IMR-90 (cell line): ENCODE data around the gene TMCC3. TPM values are rescaled to one million over a fixed set of nuclear protein-coding genes. Genes with fewer than 3 reads are reported as not detected.

Source experiments
- ATAC-seq: fragments of 200-7000 bp; cut with Tn5 transposase; 2 replicates; pipeline ENCODE4 v1.9.1; 2020; ENCODE audit warnings: low read depth, mild to moderate bottlenecking, moderate library complexity
- BruUV-seq: library from RNA; stranded (reverse); fragments of 400-500 nt; replicated peaks from 2 replicates; lab custom pipeline; 2021; lab: Mats Ljungman, UMichigan
- CTCF ChIA-PET: fragments of 300-600 bp; formaldehyde crosslinking; extraction: SDS; loops from one replicate; lab custom pipeline; 2021; ENCODE audit warnings: antibody characterized with exemption; lab: Yijun Ruan, JAX
- POLR2A ChIA-PET: fragments of 300-600 bp; sonication (Branson Sonifier 250); formaldehyde crosslinking; loops from one replicate; lab custom pipeline; 2022; ENCODE audit warnings: antibody characterized with exemption; ENCODE audit not compliant: unreplicated experiment; lab: Charles Lee
- DNase-seq: peaks from one replicate; pipeline ENCODE4 v3.0.0; 2013
- H2AFZ ChIP-seq: replicated peaks from 2 replicates; pipeline ENCODE3; 2013; ENCODE audit warnings: low read length, mild to moderate bottlenecking; ENCODE audit not compliant: poor library complexity
- H2AK5ac ChIP-seq: 2 replicates; pipeline ENCODE4 v1.6.1; 2013; ENCODE audit warnings: low read depth, low read length, inconsistent platforms
- H2AK9ac ChIP-seq: replicated peaks from 2 replicates; pipeline ENCODE3; 2013; ENCODE audit warnings: mild to moderate bottlenecking, low read depth, low read length, moderate library complexity; ENCODE audit not compliant: poor library complexity
- H2BK120ac ChIP-seq: 2 replicates; pipeline ENCODE4 v1.6.1; 2013; ENCODE audit warnings: low read depth, low read length, inconsistent platforms
- H2BK15ac ChIP-seq: 3 replicates; pipeline ENCODE4 v1.6.1; 2013; ENCODE audit warnings: low read depth, low read length, inconsistent platforms
- H2BK20ac ChIP-seq: 2 replicates; pipeline ENCODE4 v1.6.1; 2013; ENCODE audit warnings: low read depth, mild to moderate bottlenecking, inconsistent platforms, low read length, moderate library complexity
- H2BK5ac ChIP-seq: 2 replicates; pipeline ENCODE4 v1.6.1; 2013; ENCODE audit warnings: mild to moderate bottlenecking, low read depth, low read length, inconsistent platforms; ENCODE audit not compliant: poor library complexity, severe bottlenecking
- H3K14ac ChIP-seq: replicated peaks from 2 replicates; pipeline ENCODE4 v1.6.1; 2013; ENCODE audit warnings: low read depth, low read length, inconsistent platforms
- H3K18ac ChIP-seq: 2 replicates; pipeline ENCODE4 v1.6.1; 2013; ENCODE audit warnings: low read depth, low read length, control low read depth
- H3K23ac ChIP-seq: 2 replicates; pipeline ENCODE4 v1.6.1; 2013; ENCODE audit warnings: low read depth, low read length, inconsistent platforms
- H3K27ac ChIP-seq: 2 replicates; pipeline ENCODE4 v1.5.1; 2013; ENCODE audit warnings: mild to moderate bottlenecking, control low read depth, low read length; ENCODE audit not compliant: insufficient read depth
- H3K27me3 ChIP-seq: 2 replicates; pipeline ENCODE4 v1.6.1; 2013; ENCODE audit warnings: low read length; ENCODE audit not compliant: control insufficient read depth, insufficient read depth
- H3K36me3 ChIP-seq: 2 replicates; pipeline ENCODE4 v1.6.1; 2013; ENCODE audit warnings: low read length, mixed read lengths; ENCODE audit not compliant: control insufficient read depth, insufficient read depth
- H3K4ac ChIP-seq: 2 replicates; pipeline ENCODE4 v1.6.1; 2013; ENCODE audit warnings: low read depth, low read length, inconsistent platforms
- H3K4me1 ChIP-seq: 2 replicates; pipeline ENCODE4 v1.6.1; 2013; ENCODE audit warnings: low read length, mixed read lengths; ENCODE audit not compliant: control insufficient read depth, insufficient read depth
- H3K4me2 ChIP-seq: 2 replicates; pipeline ENCODE4 v1.6.1; 2013; ENCODE audit warnings: low read depth, mild to moderate bottlenecking, control low read depth, low read length, moderate library complexity
- H3K4me3 ChIP-seq: 2 replicates; pipeline ENCODE4 v1.5.1; 2013; ENCODE audit warnings: low read depth, mild to moderate bottlenecking, control low read depth, low read length, moderate library complexity; ENCODE audit not compliant: insufficient read depth
- H3K56ac ChIP-seq: 2 replicates; pipeline ENCODE4 v1.6.1; 2013; ENCODE audit warnings: low read length, inconsistent platforms; ENCODE audit not compliant: insufficient read depth; ENCODE audit errors: extremely low read depth
- H3K79me1 ChIP-seq, 2 experiments: 2 replicates each; pipeline ENCODE4 v1.6.1; 2013; ENCODE audit warnings: low read length in 2 of 2, inconsistent platforms in 1 of 2, low read depth in 1 of 2
- H3K9ac ChIP-seq: 2 replicates; pipeline ENCODE4 v1.6.1; 2013; ENCODE audit warnings: low read depth, low read length, control low read depth
- H3K9me1 ChIP-seq: 2 replicates; pipeline ENCODE4 v1.6.1; 2013; ENCODE audit warnings: low read length, inconsistent platforms; ENCODE audit not compliant: insufficient read depth
- H3K9me3 ChIP-seq: 2 replicates; pipeline ENCODE4 v1.6.1; 2013; ENCODE audit warnings: low read length; ENCODE audit not compliant: control insufficient read depth, insufficient read depth
- H4K20me1 ChIP-seq: 2 replicates; pipeline ENCODE4 v1.6.1; 2013; ENCODE audit warnings: low read length, inconsistent platforms; ENCODE audit not compliant: insufficient read depth
- H4K5ac ChIP-seq: 2 replicates; pipeline ENCODE4 v1.6.1; 2013; ENCODE audit warnings: mild to moderate bottlenecking, low read depth, low read length, control low read depth
- H4K8ac ChIP-seq, 2 experiments: 2 replicates each; pipeline ENCODE4 v1.6.1; 2013; ENCODE audit warnings: low read depth in 2 of 2, low read length in 2 of 2, control low read depth in 1 of 2, inconsistent platforms in 1 of 2
- H4K91ac ChIP-seq: 2 replicates; pipeline ENCODE4 v1.6.1; 2013; ENCODE audit warnings: low read depth, low read length, inconsistent platforms; ENCODE audit not compliant: insufficient read depth
- BHLHE40 ChIP-seq: fragments of 150-350 bp; IDR thresholded peaks from 2 replicates; pipeline ENCODE4 v1.6.1; 2016; ENCODE audit warnings: mild to moderate bottlenecking, low read depth, low read length
- CEBPB ChIP-seq: IDR thresholded peaks from 2 replicates; pipeline ENCODE4 v1.6.1; 2012; ENCODE audit warnings: low read depth, low read length, improper control_type of control experiment
- CHD1 ChIP-seq: IDR thresholded peaks from 2 replicates; pipeline ENCODE4 v1.6.1; 2012; ENCODE audit warnings: low read depth, low read length, improper control_type of control experiment
- ELK1 ChIP-seq: fragments of 150-350 bp; IDR thresholded peaks from 2 replicates; pipeline ENCODE4 v1.6.1; 2016; ENCODE audit warnings: low read depth, mild to moderate bottlenecking, low read length, moderate library complexity, borderline replicate concordance
- FOS ChIP-seq: fragments of 150-350 bp; IDR thresholded peaks from 2 replicates; pipeline ENCODE4 v1.6.1; 2016; ENCODE audit warnings: low read depth, low read length
- MAFK ChIP-seq: IDR thresholded peaks from 2 replicates; pipeline ENCODE4 v1.6.1; 2012; ENCODE audit warnings: low read depth, low read length, improper control_type of control experiment
- MAZ ChIP-seq: IDR thresholded peaks from 2 replicates; pipeline ENCODE4 v1.6.1; 2012; ENCODE audit warnings: low read depth, mild to moderate bottlenecking, low read length, improper control_type of control experiment, moderate library complexity, borderline replicate concordance
- MXI1 ChIP-seq: IDR thresholded peaks from 2 replicates; pipeline ENCODE4 v1.6.1; 2012; ENCODE audit warnings: low read depth, mild to moderate bottlenecking, low read length, moderate library complexity, borderline replicate concordance
- NFE2L2 ChIP-seq: fragments of 150-350 bp; IDR thresholded peaks from 2 replicates; pipeline ENCODE4 v1.6.1; 2016; ENCODE audit warnings: low read depth, mild to moderate bottlenecking, low read length
- POLR2A ChIP-seq: IDR thresholded peaks from 2 replicates; pipeline ENCODE4 v1.6.1; 2012; ENCODE audit warnings: mild to moderate bottlenecking, low read depth, low read length
- RAD21 ChIP-seq: IDR thresholded peaks from 2 replicates; pipeline ENCODE4 v1.6.1; 2012; ENCODE audit warnings: low read length, improper control_type of control experiment
- RCOR1 ChIP-seq: IDR thresholded peaks from 2 replicates; pipeline ENCODE4 v1.6.1; 2012; ENCODE audit warnings: mild to moderate bottlenecking, low read length, improper control_type of control experiment; ENCODE audit not compliant: insufficient replicate concordance
- RFX5 ChIP-seq: IDR thresholded peaks from 2 replicates; pipeline ENCODE4 v1.8.0; 2012; ENCODE audit warnings: low read depth, mild to moderate bottlenecking, low read length, moderate library complexity
- SMC3 ChIP-seq: fragments of 150-350 bp; IDR thresholded peaks from 2 replicates; pipeline ENCODE4 v1.6.1; 2016; ENCODE audit warnings: low read depth, mild to moderate bottlenecking, antibody characterized with exemption, low read length, moderate library complexity
- WGBS, 2 experiments: methylation state at CpG; one replicate each; pipeline versions ENCODE4 v1.1.5 to v1.1.7; 2013; ENCODE audit warnings: missing lambda C conversion rate in 2 of 2; ENCODE audit not compliant: insufficient read length in 1 of 2; ENCODE audit errors: extremely low coverage in 2 of 2; 5-methylcytosine and 5-hydroxymethylcytosine counted together
- dilution Hi-C: fragments of 300-500 bp; cut with HindIII; formaldehyde crosslinking; loops from one replicate; pipeline ENCODE4 v1.14.3; 2018; ENCODE audit warnings: low sequenced_read_pairs; ENCODE audit not compliant: unreplicated experiment
- in situ Hi-C: fragments of 300-500 bp; cut with MboI; formaldehyde crosslinking; loops from 3 replicates; pipeline ENCODE4 v1.14.3; 2019; ENCODE audit warnings: low sequenced_read_pairs, inconsistent platforms, mixed read lengths
- intact Hi-C: fragments of 100-400 bp; cut with micrococcal nuclease; formaldehyde crosslinking; loops from 2 replicates; pipeline ENCODE4 v1.10.0; 2022
- polyA plus RNA-seq, 3 experiments: library from polyadenylated mRNA; depleted of rRNA; stranded (reverse); fragments of >200 nt; gene quantifications; 2 replicates each; pipeline ENCODE4 v1.2.3, GENCODE V29; 2012; ENCODE audit warnings: low replicate concordance in 1 of 3
- total RNA-seq: library from RNA; depleted of rRNA; stranded (reverse); fragments of >200 nt; gene quantifications from 2 replicates; pipeline ENCODE4 v1.2.3, GENCODE V29; 2012
- TF ChIP-seq, protein P1 (sequence below): fragments of 150-350 bp; IDR thresholded peaks from 2 replicates; pipeline ENCODE4 v1.6.1; 2017; ENCODE audit warnings: mild to moderate bottlenecking, antibody characterized with exemption, low read length, low read depth
- TF ChIP-seq, protein P2 (sequence below): conservative IDR thresholded peaks from 2 replicates; pipeline ENCODE4 v1.5.1; 2012; ENCODE audit warnings: mild to moderate bottlenecking, low read depth, low read length, improper control_type of control experiment

The TMCC3 gene
- total and polyA plus RNA-seq, 2 of the 4 experiments (the other 2 are of a cell fraction) = 0.14 to 0.36 TPM

- no CpG with 5 or more reads among the region's 2 CpGs for WGBS, 2 experiments
- no peak overlapping the region for H3K9ac ChIP-seq
- H3K27me3 ChIP-seq = peaks cover 4% of the 10 kb centered on the region
- no peak overlapping the region for H3K14ac ChIP-seq
- no peak overlapping the region for H3K56ac ChIP-seq
- no peak overlapping the region for H3K4ac ChIP-seq
- no peak overlapping the region for H2BK20ac ChIP-seq
- H4K5ac ChIP-seq = no peak overlapping the region
- BruUV-seq = no TSS peak
- no peaks in the 10 kb centered on the region for H3K9me1 ChIP-seq
- H4K91ac ChIP-seq = no peak overlapping the region
- dilution Hi-C loops (no loop called here), intact Hi-C loops (no loop called here), in situ Hi-C loops (no loop called here)
- H3K4me2 ChIP-seq = no peak overlapping the region
- no peaks in the 10 kb centered on the region for H3K9me3 ChIP-seq
- no peaks in the 10 kb centered on the region for H4K20me1 ChIP-seq
- H3K36me3 ChIP-seq = no peaks in the 10 kb centered on the region
- DNase-seq = no peak
- H3K4me1 ChIP-seq = no peaks in the 10 kb centered on the region
- no peak overlapping the region for H3K4me3 ChIP-seq
- no peak for TF ChIP-seq NFE2L2
- TF ChIP-seq CHD1 = no peak
- no peak for TF ChIP-seq CEBPB
- TF ChIP-seq, protein P1, sequence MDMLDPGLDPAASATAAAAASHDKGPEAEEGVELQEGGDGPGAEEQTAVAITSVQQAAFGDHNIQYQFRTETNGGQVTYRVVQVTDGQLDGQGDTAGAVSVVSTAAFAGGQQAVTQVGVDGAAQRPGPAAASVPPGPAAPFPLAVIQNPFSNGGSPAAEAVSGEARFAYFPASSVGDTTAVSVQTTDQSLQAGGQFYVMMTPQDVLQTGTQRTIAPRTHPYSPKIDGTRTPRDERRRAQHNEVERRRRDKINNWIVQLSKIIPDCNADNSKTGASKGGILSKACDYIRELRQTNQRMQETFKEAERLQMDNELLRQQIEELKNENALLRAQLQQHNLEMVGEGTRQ = no peak
- TF ChIP-seq FOS = no peak
- no peak for TF ChIP-seq MAFK
- TF ChIP-seq RFX5 = no peak
- TF ChIP-seq POLR2A = no peak
- no peak for TF ChIP-seq RCOR1
- no peak for TF ChIP-seq MAZ
- TF ChIP-seq ELK1 = no peak
- no peak for TF ChIP-seq MXI1
- no peak for TF ChIP-seq BHLHE40
- no peak for TF ChIP-seq SMC3
- TF ChIP-seq, protein P2, sequence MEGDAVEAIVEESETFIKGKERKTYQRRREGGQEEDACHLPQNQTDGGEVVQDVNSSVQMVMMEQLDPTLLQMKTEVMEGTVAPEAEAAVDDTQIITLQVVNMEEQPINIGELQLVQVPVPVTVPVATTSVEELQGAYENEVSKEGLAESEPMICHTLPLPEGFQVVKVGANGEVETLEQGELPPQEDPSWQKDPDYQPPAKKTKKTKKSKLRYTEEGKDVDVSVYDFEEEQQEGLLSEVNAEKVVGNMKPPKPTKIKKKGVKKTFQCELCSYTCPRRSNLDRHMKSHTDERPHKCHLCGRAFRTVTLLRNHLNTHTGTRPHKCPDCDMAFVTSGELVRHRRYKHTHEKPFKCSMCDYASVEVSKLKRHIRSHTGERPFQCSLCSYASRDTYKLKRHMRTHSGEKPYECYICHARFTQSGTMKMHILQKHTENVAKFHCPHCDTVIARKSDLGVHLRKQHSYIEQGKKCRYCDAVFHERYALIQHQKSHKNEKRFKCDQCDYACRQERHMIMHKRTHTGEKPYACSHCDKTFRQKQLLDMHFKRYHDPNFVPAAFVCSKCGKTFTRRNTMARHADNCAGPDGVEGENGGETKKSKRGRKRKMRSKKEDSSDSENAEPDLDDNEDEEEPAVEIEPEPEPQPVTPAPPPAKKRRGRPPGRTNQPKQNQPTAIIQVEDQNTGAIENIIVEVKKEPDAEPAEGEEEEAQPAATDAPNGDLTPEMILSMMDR = no peak
- no peak for TF ChIP-seq RAD21
- H3K18ac ChIP-seq = no peak overlapping the region
- no peak overlapping the region for H4K8ac ChIP-seq
- H2AK9ac ChIP-seq = no peak overlapping the region
- H2BK5ac ChIP-seq = no peak overlapping the region
- H3K27ac ChIP-seq = no peak overlapping the region
- CTCF ChIA-PET = interaction anchor here (0.6 kb wide), 1 partner anchor 112 kb away, joined by 3 read pairs; no protein-coding TSS in a partner anchor
- no peak overlapping the region for H3K23ac ChIP-seq
- H2AFZ ChIP-seq = no peak overlapping the region
- POLR2A ChIA-PET = no interaction called here
- H2BK15ac ChIP-seq = no peak overlapping the region
- no peak overlapping the region for H2AK5ac ChIP-seq
- ATAC-seq = no peak
- H2BK120ac ChIP-seq = no peak overlapping the region
- H3K79me1 ChIP-seq = no peaks in the 10 kb centered on the region
Observed at GRCh38 chr12:94670898-94671297, 20.5 kb upstream of the TMCC3 start.
